Measurements from ENCODE around the gene HDAC8.
A peak's percentile ranks its signal among the peaks of the same experiment; 100 is the strongest.

HDAC8 gene

GRCh38 chrX:72395237-72395636, 177.4 kb downstream of the HDAC8 start:
- Histone ChIP-seq H3K27me3 (ENCODE audit: control insufficient read depth in 1 of 2, insufficient read depth in 1 of 2, low read length in 2 of 2) (peaks cover 0 to 32% of the 10 kb centered on the region in 2 experiments), H3K4me2 (ENCODE audit: low read length, poor library complexity, severe bottlenecking) (no peak overlapping the region), H4K91ac (ENCODE audit: low read length) (no peak overlapping the region), H3K4ac (ENCODE audit: low read depth in 1 of 2, low read length in 2 of 2) (no peak overlapping the region), H2BK5ac (ENCODE audit: low read depth, low read length, poor library complexity, severe bottlenecking) (no peak overlapping the region), H4K8ac (ENCODE audit: low read length) (no peak overlapping the region), H3K27ac (ENCODE audit: low read length, poor library complexity, severe bottlenecking) (no peak overlapping the region), H3K9ac (ENCODE audit: low read length) (peak overlapping the region; percentile 0), H3K9me3 (ENCODE audit: control insufficient read depth, low read length) (no peaks in the 10 kb centered on the region), H2AK5ac (ENCODE audit: low read length, severe bottlenecking) (no peak overlapping the region), H3K23ac (ENCODE audit: low read length in 2 of 2) (no peak overlapping the region), H2AFZ (ENCODE audit: low read depth, low read length) (no peak overlapping the region), H2BK12ac (ENCODE audit: low read length in 2 of 2) (no peak overlapping the region), H3K14ac (ENCODE audit: low read length in 2 of 2) (no peak overlapping the region), H3K79me1 (replicated peaks; ENCODE audit: low read length, poor library complexity, severe bottlenecking) (no peaks in the 10 kb centered on the region), H3K36me3 (ENCODE audit: control insufficient read depth in 1 of 2, insufficient read depth in 2 of 2, low read depth in 1 of 2, low read length in 2 of 2) (no peaks in the 10 kb centered on the region), H2BK15ac (ENCODE audit: low read depth, poor library complexity, severe bottlenecking) (no peak overlapping the region), H3K18ac (ENCODE audit: low read depth in 1 of 2, low read length in 2 of 2) (no peak overlapping the region), H3K4me3 (ENCODE audit: insufficient read depth in 1 of 2, low read depth in 1 of 2, low read length in 2 of 2) (peak overlapping the region in 1 of 2 experiments; percentile 19), H3K4me1 (ENCODE audit: control insufficient read depth, insufficient read depth, low read depth, low read length) (no peaks in the 10 kb centered on the region), H2BK120ac (ENCODE audit: low read depth, low read length) (no peak overlapping the region)
- WGBS = 44% methylated on average over 1 of the region's 1 CpG
- DNase-seq = peak; percentile 6

GRCh38 chrX:72394518-72395170, 178.0 kb downstream of the HDAC8 start:
- 87% methylated on average over 6 of the region's 8 CpGs for WGBS
- Histone ChIP-seq H2BK5ac (ENCODE audit: low read depth, low read length, poor library complexity, severe bottlenecking) (no peak overlapping the region), H3K9ac (ENCODE audit: low read length) (no peak overlapping the region), H3K23ac (ENCODE audit: low read length in 2 of 2) (no peak overlapping the region), H3K27me3 (ENCODE audit: control insufficient read depth in 1 of 2, insufficient read depth in 1 of 2, low read length in 2 of 2) (peaks cover 0 to 33% of the 10 kb centered on the region in 2 experiments), H2AFZ (ENCODE audit: low read depth, low read length) (no peak overlapping the region), H2BK12ac (ENCODE audit: low read length in 2 of 2) (no peak overlapping the region), H2BK120ac (ENCODE audit: low read depth, low read length) (no peak overlapping the region), H3K36me3 (ENCODE audit: control insufficient read depth in 1 of 2, insufficient read depth in 2 of 2, low read depth in 1 of 2, low read length in 2 of 2) (no peaks in the 10 kb centered on the region), H3K4ac (ENCODE audit: low read depth in 1 of 2, low read length in 2 of 2) (no peak overlapping the region), H3K4me1 (ENCODE audit: control insufficient read depth, insufficient read depth, low read depth, low read length) (no peaks in the 10 kb centered on the region), H4K8ac (ENCODE audit: low read length) (no peak overlapping the region), H3K4me2 (ENCODE audit: low read length, poor library complexity, severe bottlenecking) (no peak overlapping the region), H3K14ac (ENCODE audit: low read length in 2 of 2) (no peak overlapping the region), H3K18ac (ENCODE audit: low read depth in 1 of 2, low read length in 2 of 2) (no peak overlapping the region), H3K27ac (ENCODE audit: low read length, poor library complexity, severe bottlenecking) (no peak overlapping the region), H4K91ac (ENCODE audit: low read length) (no peak overlapping the region), H2BK15ac (ENCODE audit: low read depth, poor library complexity, severe bottlenecking) (no peak overlapping the region), H3K4me3 (ENCODE audit: insufficient read depth in 1 of 2, low read depth in 1 of 2, low read length in 2 of 2) (peak overlapping the region in 1 of 2 experiments; percentile 15), H3K79me1 (replicated peaks; ENCODE audit: low read length, poor library complexity, severe bottlenecking) (no peaks in the 10 kb centered on the region), H2AK5ac (ENCODE audit: low read length, severe bottlenecking) (no peak overlapping the region), H3K9me3 (ENCODE audit: control insufficient read depth, low read length) (no peaks in the 10 kb centered on the region)
- peak; percentile 14 for DNase-seq

- Histone ChIP-seq H2BK15ac (ENCODE audit: low read depth, poor library complexity, severe bottlenecking) (no peak overlapping the region), H3K18ac (ENCODE audit: low read depth in 1 of 2, low read length in 2 of 2) (no peak overlapping the region), H2AK5ac (ENCODE audit: low read length, severe bottlenecking) (no peak overlapping the region), H2BK12ac (ENCODE audit: low read length in 2 of 2) (no peak overlapping the region), H3K79me1 (replicated peaks; ENCODE audit: low read length, poor library complexity, severe bottlenecking) (no peaks in the 10 kb centered on the region), H3K4me2 (ENCODE audit: low read length, poor library complexity, severe bottlenecking) (no peak overlapping the region), H3K23ac (ENCODE audit: low read length in 2 of 2) (no peak overlapping the region), H3K36me3 (ENCODE audit: control insufficient read depth in 1 of 2, insufficient read depth in 2 of 2, low read depth in 1 of 2, low read length in 2 of 2) (no peaks in the 10 kb centered on the region), H3K9ac (ENCODE audit: low read length) (no peak overlapping the region), H3K4me3 (ENCODE audit: insufficient read depth in 1 of 2, low read depth in 1 of 2, low read length in 2 of 2) (peak overlapping the region in 1 of 2 experiments; percentile 15), H3K27ac (ENCODE audit: low read length, poor library complexity, severe bottlenecking) (no peak overlapping the region), H4K8ac (ENCODE audit: low read length) (no peak overlapping the region), H3K4ac (ENCODE audit: low read depth in 1 of 2, low read length in 2 of 2) (no peak overlapping the region), H4K91ac (ENCODE audit: low read length) (no peak overlapping the region), H2BK5ac (ENCODE audit: low read depth, low read length, poor library complexity, severe bottlenecking) (no peak overlapping the region), H2BK120ac (ENCODE audit: low read depth, low read length) (no peak overlapping the region), H3K9me3 (ENCODE audit: control insufficient read depth, low read length) (no peaks in the 10 kb centered on the region), H3K4me1 (ENCODE audit: control insufficient read depth, insufficient read depth, low read depth, low read length) (no peaks in the 10 kb centered on the region), H3K14ac (ENCODE audit: low read length in 2 of 2) (no peak overlapping the region), H2AFZ (ENCODE audit: low read depth, low read length) (no peak overlapping the region), H3K27me3 (ENCODE audit: control insufficient read depth in 1 of 2, insufficient read depth in 1 of 2, low read length in 2 of 2) (peaks cover 0 to 40% of the 10 kb centered on the region in 2 experiments)
- 84% methylated on average over 6 of the region's 8 CpGs for WGBS
- peak; percentile 2 for DNase-seq
Observed at GRCh38 chrX:72393836-72394517, 178.7 kb downstream of the HDAC8 start.

Measured in mesenchymal stem cell (in vitro differentiated cells and primary cell).